ENCODE results near the gene SHC2. TPM values are rescaled to one million over a fixed set of nuclear protein-coding genes. Genes with fewer than 3 reads are reported as not detected.

SHC2 gene
- total RNA-seq, 1 donor from 2014 or later = 35.4 TPM

GRCh38 chr19:369876-370275 is 91.0 kb downstream of the SHC2 start:
- TF ChIP-seq CTCF (conservative IDR thresholded peaks at IDR 0.05) = no peak
- peaks cover 7% of the 10 kb centered on the region for H3K4me1 Mint-ChIP-seq (ENCODE audit: unreplicated experiment)
- DNase-seq (ENCODE audit: extremely low spot score, unreplicated experiment) = peak; percentile 44
- H3K9me3 Mint-ChIP-seq = no peaks in the 10 kb centered on the region
- no peak overlapping the region for H3K27ac Mint-ChIP-seq
- H3K27me3 Mint-ChIP-seq = peaks cover 22% of the 10 kb centered on the region
- no peaks in the 10 kb centered on the region for H3K36me3 Mint-ChIP-seq
- H3K4me3 Mint-ChIP-seq = no peak overlapping the region

GRCh38 chr19:369256-369655 is 91.6 kb downstream of the SHC2 start:
- H3K4me3 Mint-ChIP-seq = no peak overlapping the region
- no peak for TF ChIP-seq CTCF (conservative IDR thresholded peaks at IDR 0.05)
- no peaks in the 10 kb centered on the region for H3K36me3 Mint-ChIP-seq
- H3K4me1 Mint-ChIP-seq (ENCODE audit: unreplicated experiment) = peaks cover 7% of the 10 kb centered on the region
- peaks cover 22% of the 10 kb centered on the region for H3K27me3 Mint-ChIP-seq
- no peak overlapping the region for H3K27ac Mint-ChIP-seq
- H3K9me3 Mint-ChIP-seq = no peaks in the 10 kb centered on the region
- DNase-seq (ENCODE audit: extremely low spot score, unreplicated experiment) = no peak

- Mint-ChIP-seq H3K9me3 (no peaks in the 10 kb centered on the region), H3K36me3 (no peaks in the 10 kb centered on the region), H3K4me3 (no peak overlapping the region), H3K27ac (no peak overlapping the region), H3K27me3 (peaks cover 22% of the 10 kb centered on the region), H3K4me1 (ENCODE audit: unreplicated experiment) (peaks cover 7% of the 10 kb centered on the region)
- TF ChIP-seq CTCF (conservative IDR thresholded peaks at IDR 0.05) = no peak
- no peak for DNase-seq (ENCODE audit: extremely low spot score, unreplicated experiment)
These were observed 92.2 kb downstream of the SHC2 start for GRCh38 chr19:368630-369024.

DNA sequence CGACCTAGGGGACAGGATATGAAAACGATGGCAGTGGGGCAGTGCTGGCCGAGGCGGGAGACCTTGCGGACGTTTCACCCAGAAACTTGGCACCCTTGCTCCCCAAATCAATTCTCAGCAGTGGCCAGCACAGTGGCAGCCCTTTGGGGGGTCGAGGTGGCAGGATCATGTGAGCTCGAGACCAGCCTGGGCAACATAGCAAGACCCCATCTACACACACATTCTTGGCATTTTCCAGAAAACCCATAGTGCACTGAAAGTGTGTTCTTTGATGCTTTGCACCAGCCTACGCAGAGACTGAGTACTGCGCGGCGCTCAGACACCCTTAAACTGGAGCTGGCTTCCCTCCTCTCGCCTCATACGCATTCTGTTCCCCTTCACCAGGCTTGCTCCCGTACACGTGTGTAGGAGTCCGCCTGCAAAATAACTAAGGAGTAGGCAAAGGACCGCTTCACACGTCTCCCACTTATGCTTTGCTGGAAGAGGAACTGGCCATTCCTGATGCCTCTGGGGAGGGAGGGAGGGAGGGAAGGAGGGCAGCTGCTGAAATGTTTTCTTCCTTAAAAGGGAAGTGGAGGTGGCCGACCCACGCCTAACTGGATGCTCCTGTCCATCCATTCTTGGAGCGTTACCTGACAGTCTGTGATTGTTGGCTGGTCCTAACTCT is 92.7 kb downstream of the SHC2 start:
- no peak for TF ChIP-seq CTCF (conservative IDR thresholded peaks at IDR 0.05)
- H3K9me3 Mint-ChIP-seq = no peaks in the 10 kb centered on the region
- no peak overlapping the region for H3K4me3 Mint-ChIP-seq
- DNase-seq (ENCODE audit: extremely low spot score, unreplicated experiment) = no peak
- H3K36me3 Mint-ChIP-seq = no peaks in the 10 kb centered on the region
- no peak overlapping the region for H3K27ac Mint-ChIP-seq
- peaks cover 7% of the 10 kb centered on the region for H3K4me1 Mint-ChIP-seq (ENCODE audit: unreplicated experiment)
- peaks cover 22% of the 10 kb centered on the region for H3K27me3 Mint-ChIP-seq

DNA sequence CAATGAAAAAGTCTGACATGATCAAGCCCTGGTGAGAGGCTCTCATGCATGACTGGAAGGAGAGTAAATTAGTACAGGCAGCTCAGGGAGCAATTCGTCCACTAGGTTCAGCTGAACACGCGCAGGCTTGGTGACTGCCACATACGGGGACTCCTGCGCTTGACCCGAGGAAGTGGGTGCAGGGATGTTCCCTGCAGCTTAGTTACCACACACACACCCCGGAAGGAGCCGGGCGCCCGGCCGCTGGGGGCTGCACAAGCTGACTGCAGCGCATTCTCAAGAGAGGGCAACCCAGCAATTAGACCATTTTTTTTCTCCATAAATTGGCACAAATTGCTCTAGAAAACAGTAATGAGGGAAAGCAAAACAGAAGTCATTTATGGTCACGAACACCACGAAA is 93.3 kb downstream of the SHC2 start:
- H3K36me3 Mint-ChIP-seq = no peaks in the 10 kb centered on the region
- H3K9me3 Mint-ChIP-seq = no peaks in the 10 kb centered on the region
- TF ChIP-seq CTCF (conservative IDR thresholded peaks at IDR 0.05) = no peak
- H3K4me3 Mint-ChIP-seq = no peak overlapping the region
- H3K4me1 Mint-ChIP-seq (ENCODE audit: unreplicated experiment) = peaks cover 7% of the 10 kb centered on the region
- H3K27ac Mint-ChIP-seq = no peak overlapping the region
- peaks cover 22% of the 10 kb centered on the region for H3K27me3 Mint-ChIP-seq
- no peak for DNase-seq (ENCODE audit: extremely low spot score, unreplicated experiment)

Data from type B pancreatic cell (in vitro differentiated cells).